Stimulated activated CD4-positive, alpha-beta T cell treated with anti-CD3 and anti-CD28 coated beads, Interleukin-2, amount 100 ng/mL, for 24 hours (primary cell): Measurements from ENCODE around the gene OR5B3.
"Not testable (repeated sequence)": the region's sequence is repeated elsewhere in the genome, so short reads cannot be mapped to it uniquely, and the experiment has no call there.

Experiments
- DNase-seq, 2 donors: peaks; one replicate each; pipeline ENCODE4 v3.0.0-alpha.2; 2020

OR5B3 gene

GRCh38 chr11:58406774-58407173 lies at the start of gene OR5B3:
OR5B3 (minus strand) TSS chr11:58406874; CDS start chr11:58403409, 3,465 bp downstream.
- no peak for DNase-seq

GRCh38 chr11:58451585-58451984 lies 44.9 kb upstream of the OR5B3 start:
- DNase-seq: no peak

- no peak for DNase-seq
Measured at GRCh38 chr11:58446294-58446693, 39.6 kb upstream of the OR5B3 start.

GRCh38 chr11:58444300-58444699 lies 37.6 kb upstream of the OR5B3 start:
- no peak for DNase-seq

- no peak for DNase-seq
Measured at GRCh38 chr11:58442136-58442535, 35.5 kb upstream of the OR5B3 start, which contains the start of gene OR5B12. OR5B12 (minus strand) TSS chr11:58442236; CDS start chr11:58440151, 2,085 bp downstream.

- no peak for DNase-seq
Measured at GRCh38 chr11:58438486-58438885, 31.8 kb upstream of the OR5B3 start.

GRCh38 chr11:58434217-58434616 lies 27.5 kb upstream of the OR5B3 start:
- no peak for DNase-seq

GRCh38 chr11:58433638-58434203 lies 27.0 kb upstream of the OR5B3 start:
- DNase-seq: no peak

- no peak for DNase-seq
Measured at GRCh38 chr11:58429273-58429672, 22.6 kb upstream of the OR5B3 start.

- DNase-seq: no peak
Measured at GRCh38 chr11:58428021-58428420, 21.3 kb upstream of the OR5B3 start, which contains the start of gene OR5B2. OR5B2 (minus strand) TSS chr11:58428121; CDS start chr11:58423261, 4,860 bp downstream.

- DNase-seq: not testable (repeated sequence)
Measured at GRCh38 chr11:58399622-58400021, 7.1 kb downstream of the OR5B3 start.

GRCh38 chr11:58395581-58395980 lies 11.1 kb downstream of the OR5B3 start:
- DNase-seq: no peak

- DNase-seq: no peak
Measured at GRCh38 chr11:58394195-58394594, 12.5 kb downstream of the OR5B3 start.

GRCh38 chr11:58392746-58393145 lies 13.9 kb downstream of the OR5B3 start:
- no peak for DNase-seq

GRCh38 chr11:58391879-58392278 lies 14.8 kb downstream of the OR5B3 start:
- DNase-seq: no peak

GRCh38 chr11:58390551-58391063 lies 16.1 kb downstream of the OR5B3 start:
- DNase-seq: no peak

GRCh38 chr11:58358969-58359368 lies 47.7 kb downstream of the OR5B3 start, which contains the start of gene OR5B17:
OR5B17 (minus strand) TSS chr11:58359069; CDS start chr11:58359069, 0 bp downstream.
- no peak for DNase-seq

- DNase-seq: no peak
Measured at GRCh38 chr11:58354727-58355126, 51.9 kb downstream of the OR5B3 start.
